Naive thymus-derived CD8-positive, alpha-beta T cell (primary cell): ENCODE measurements around the gene PNMT. TPM values are rescaled to one million over a fixed set of nuclear protein-coding genes. Genes with fewer than 3 reads are reported as not detected.

Experiments
- ATAC-seq, 2 donors: fragments of 150-1000 bp; cut with Tn5 transposase in 1 of 2; sonication (Bioruptor Pico), chemical (Tn5 transposase) in 1 of 2; 1 replicate in 1 of 2; 2 replicates in 1 of 2; pipeline ENCODE4 v1.10.0; 2021; ENCODE audit warnings: mild to moderate bottlenecking in 2 of 2, moderate library complexity in 2 of 2
- POLR2A ChIA-PET: fragments of 350-600 bp; sonication (Branson Sonifier 250); formaldehyde crosslinking; loops from one replicate; lab custom pipeline; 2021; ENCODE audit warnings: antibody characterized with exemption; lab: Charles Lee
- DNase-seq, 10 donors: peaks; one replicate each; pipeline versions ENCODE4 v3.0.0 to v3.0.0-alpha.2; 2020 to 2022
- H3K27ac Mint-ChIP-seq, 10 donors: one replicate each; pipeline ENCODE4 v1.8.0; 2020 to 2022; ENCODE audit warnings: mild to moderate bottlenecking in 10 of 10, mixed read lengths in 10 of 10, moderate library complexity in 4 of 10, inconsistent platforms in 1 of 10
- H3K27me3 Mint-ChIP-seq, 5 donors: one replicate each; pipeline ENCODE4 v1.8.0; 2021 to 2022; ENCODE audit warnings: mixed read lengths in 5 of 5
- H3K36me3 Mint-ChIP-seq, 3 donors: one replicate each; pipeline ENCODE4 v1.8.0; 2020 to 2022; ENCODE audit warnings: mixed read lengths in 3 of 3, mild to moderate bottlenecking in 2 of 3, inconsistent platforms in 1 of 3
- H3K4me1 Mint-ChIP-seq, 4 donors: one replicate each; pipeline ENCODE4 v1.8.0; 2021 to 2022; ENCODE audit warnings: mixed read lengths in 4 of 4
- H3K4me3 Mint-ChIP-seq, 10 donors: one replicate each; pipeline ENCODE4 v1.8.0; 2020 to 2022; ENCODE audit warnings: mild to moderate bottlenecking in 10 of 10, mixed read lengths in 10 of 10, moderate library complexity in 6 of 10, inconsistent platforms in 1 of 10
- H3K9me3 Mint-ChIP-seq, 9 donors: one replicate each; pipeline ENCODE4 v1.8.0; 2020 to 2022; ENCODE audit warnings: mixed read lengths in 9 of 9, mild to moderate bottlenecking in 3 of 9, inconsistent platforms in 1 of 9, moderate library complexity in 1 of 9
- polyA plus RNA-seq, 3 donors: library from polyadenylated mRNA; unstranded; fragments of 300-500 nt; fragmentation: Illumina TruSeq; gene quantifications; one replicate each; pipeline ENCODE4 v1.2.3, GENCODE V29; 2021
- total RNA-seq, 8 experiments: library from RNA in 2 of 8; stranded (reverse) in 2 of 8; gene quantifications; one replicate each; pipeline ENCODE4 v1.2.3 and lab custom pipeline; 2021 to 2026

The PNMT gene
- total and polyA plus RNA-seq, 5 experiments from 2014 or later = 0.43 to 1.2 (median 0.77) TPM; not detected in 1

GRCh38 chr17:39672522-39673334 is 4.5 kb downstream of the PNMT start:
- Mint-ChIP-seq H3K4me1 (peaks cover 13 to 48% (median 45%) of the 10 kb centered on the region in 4 donors), H3K27me3 (peaks cover 0 to 10% (median 4%) of the 10 kb centered on the region in 5 donors), H3K9me3 (no peaks in the 10 kb centered on the region), H3K27ac (peak overlapping the region in 4 of 10 donors; percentile 15 to 81 (median 73)), H3K36me3 (no peaks in the 10 kb centered on the region), H3K4me3 (no peak overlapping the region)
- DNase-seq = no peak
- ATAC-seq = no peak
- POLR2A ChIA-PET = interaction anchor here (0.7 to 1.3 kb wide), 6 partner anchors 10 to 54 kb away, joined by 3 to 6 read pairs (median 4); no protein-coding TSS in a partner anchor

GRCh38 chr17:39673335-39674081 is 5.3 kb downstream of the PNMT start:
- DNase-seq = no peak
- POLR2A ChIA-PET = interaction anchor here (0.5 kb wide), 1 partner anchor 222 kb away, joined by 4 read pairs; no protein-coding TSS in a partner anchor
- Mint-ChIP-seq H3K9me3 (no peaks in the 10 kb centered on the region), H3K27ac (peak overlapping the region in 3 of 10 donors; percentile 47 to 81 (median 53)), H3K4me1 (peaks cover 16 to 52% (median 50%) of the 10 kb centered on the region in 4 donors), H3K4me3 (no peak overlapping the region), H3K27me3 (peaks cover 0 to 9% (median 3%) of the 10 kb centered on the region in 5 donors), H3K36me3 (no peaks in the 10 kb centered on the region)
- no peak for ATAC-seq

DNA sequence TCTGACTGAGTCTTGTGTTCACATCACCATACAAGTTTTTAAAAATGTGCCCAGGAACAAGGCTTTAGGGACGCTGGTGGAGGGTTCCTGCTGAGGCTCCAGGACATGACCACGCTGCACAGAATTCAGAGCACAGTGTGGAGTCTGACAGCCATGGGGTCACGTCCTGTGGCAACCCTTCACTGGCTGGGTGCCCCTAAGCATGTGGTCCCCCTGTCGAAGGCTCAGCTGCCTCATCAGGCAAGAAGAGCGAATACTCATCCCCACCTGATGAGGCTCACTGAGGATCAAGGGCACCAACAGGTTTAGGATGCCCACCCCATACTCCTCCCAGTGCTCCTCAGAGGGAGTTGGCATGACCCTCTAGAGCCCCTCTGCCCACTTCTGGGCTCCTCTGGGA is 5.9 kb downstream of the PNMT start:
- no peak overlapping the region for H3K4me3 Mint-ChIP-seq
- peak overlapping the region in 1 of 10 donors; percentile 15 for H3K27ac Mint-ChIP-seq
- peaks cover 19 to 56% (median 52%) of the 10 kb centered on the region in 4 donors for H3K4me1 Mint-ChIP-seq
- H3K36me3 Mint-ChIP-seq = no peaks in the 10 kb centered on the region
- ATAC-seq = no peak
- H3K27me3 Mint-ChIP-seq = peaks cover 0 to 6% (median 1%) of the 10 kb centered on the region in 5 donors
- POLR2A ChIA-PET = interaction anchor here (0.5 kb wide), 1 partner anchor 221 kb away, joined by 4 read pairs; no protein-coding TSS in a partner anchor
- no peaks in the 10 kb centered on the region for H3K9me3 Mint-ChIP-seq
- DNase-seq = no peak

DNA sequence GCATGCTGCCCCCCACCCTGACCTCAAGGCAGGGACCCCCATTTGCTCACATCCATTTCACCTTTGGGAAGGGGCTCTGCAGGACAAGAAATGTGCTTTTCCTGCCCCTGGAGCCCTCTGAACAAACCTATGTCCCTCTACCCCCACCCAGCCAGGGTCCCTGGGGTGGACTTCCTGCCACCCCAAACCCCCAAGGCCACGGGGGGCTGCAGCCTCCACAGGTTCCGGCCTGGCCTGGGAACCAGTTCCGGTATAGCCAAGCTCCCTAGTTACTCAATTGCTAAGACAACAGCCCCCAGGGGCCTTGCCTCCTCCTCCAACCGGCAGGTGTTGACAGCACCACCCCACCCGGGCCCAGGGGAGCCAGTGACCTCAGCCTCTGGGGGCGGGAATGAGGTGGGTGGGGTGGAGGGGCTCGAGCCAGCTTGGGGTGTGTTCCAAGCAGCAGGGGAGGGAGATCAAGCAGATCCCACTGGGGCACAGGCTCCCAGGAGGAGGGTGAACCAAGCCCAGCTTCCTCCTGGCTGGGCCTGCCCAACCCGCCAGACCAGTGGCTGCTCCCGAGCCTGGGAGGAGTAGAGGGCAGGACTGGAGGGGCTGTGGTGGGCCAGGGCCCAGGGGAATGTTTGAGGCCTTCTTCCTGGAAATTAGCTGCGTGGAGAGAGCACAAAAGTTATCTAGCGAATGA is 6.6 kb downstream of the PNMT start:
- H3K27ac Mint-ChIP-seq = peak overlapping the region in 4 of 10 donors; percentile 66 to 99 (median 96)
- H3K4me1 Mint-ChIP-seq = peaks cover 26 to 63% (median 58%) of the 10 kb centered on the region in 4 donors
- POLR2A ChIA-PET = interaction anchor here (0.6 to 3.4 kb wide), 7 partner anchors 9 to 617 kb away, joined by 3 to 19 read pairs (median 8); partner anchors contain the start of genes PGAP3, PSMD3 and TCAP
- no peaks in the 10 kb centered on the region for H3K36me3 Mint-ChIP-seq
- ATAC-seq (no peak), DNase-seq (peak in 1 of 10 donors; percentile 62)
- peak overlapping the region in 2 of 10 donors; percentile 19 to 49 for H3K4me3 Mint-ChIP-seq
- H3K9me3 Mint-ChIP-seq = no peaks in the 10 kb centered on the region
- H3K27me3 Mint-ChIP-seq = peaks cover 0 to 4% (median 1%) of the 10 kb centered on the region in 5 donors

- H3K9me3 Mint-ChIP-seq = no peaks in the 10 kb centered on the region
- peaks cover 31 to 70% (median 64%) of the 10 kb centered on the region in 4 donors for H3K4me1 Mint-ChIP-seq
- H3K36me3 Mint-ChIP-seq = peaks cover 0 to 2% (median 0%) of the 10 kb centered on the region in 3 donors
- ATAC-seq (no peak), DNase-seq (peak in 1 of 10 donors; percentile 41)
- peaks cover 0 to 3% (median 1%) of the 10 kb centered on the region in 5 donors for H3K27me3 Mint-ChIP-seq
- POLR2A ChIA-PET = interaction anchor here (0.6 to 3.4 kb wide), 13 partner anchors 10 to 618 kb away, joined by 3 to 19 read pairs (median 4); partner anchors contain the start of genes MIEN1, PGAP3, PPP1R1B and PSMD3
- H3K4me3 Mint-ChIP-seq = peak overlapping the region in 7 of 10 donors; percentile 32 to 76 (median 51)
- H3K27ac Mint-ChIP-seq = peak overlapping the region; percentile 58 to 99 (median 94)
These were observed 7.3 kb downstream of the PNMT start for GRCh38 chr17:39675390-39676082.

DNA sequence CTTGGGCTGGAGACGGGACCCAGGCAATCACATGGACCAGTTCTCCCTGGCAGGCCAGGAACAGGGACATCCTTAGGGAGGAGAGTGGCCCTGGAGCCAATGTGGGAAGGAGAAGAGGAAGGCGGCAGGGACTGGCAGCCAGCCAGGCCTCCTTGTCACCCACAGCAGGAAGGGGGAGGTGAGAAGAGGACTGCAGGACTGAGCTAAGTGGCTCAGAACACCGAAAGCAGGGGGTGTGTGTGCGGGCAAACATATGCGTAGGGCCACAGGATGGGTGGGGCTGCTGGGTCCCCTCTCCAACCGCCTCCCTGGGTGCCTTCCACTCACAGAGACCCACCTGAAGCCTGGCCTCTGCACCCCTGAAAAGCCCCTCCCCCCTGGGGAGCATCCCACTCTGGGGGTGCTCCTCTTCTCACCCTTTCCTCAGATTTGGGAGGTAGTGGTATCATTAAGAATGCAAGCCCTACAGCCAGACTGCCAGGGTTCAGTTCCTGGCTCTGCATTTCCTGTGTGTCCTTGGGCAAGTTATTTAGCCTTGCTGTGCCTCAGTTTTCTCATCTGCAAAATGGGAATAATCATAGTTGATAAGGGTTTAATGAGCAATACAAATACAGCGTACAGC is 8.1 kb downstream of the PNMT start:
- POLR2A ChIA-PET = interaction anchor here (0.6 to 3.4 kb wide), 12 partner anchors 11 to 304 kb away, joined by 3 to 19 read pairs (median 4); partner anchors contain the start of genes MIEN1, PGAP3, PPP1R1B and PSMD3
- Mint-ChIP-seq H3K4me3 (peak overlapping the region in 9 of 10 donors; percentile 21 to 76 (median 63)), H3K4me1 (peaks cover 33 to 76% (median 71%) of the 10 kb centered on the region in 4 donors), H3K27ac (peak overlapping the region; percentile 66 to 99 (median 94)), H3K36me3 (peaks cover 0 to 2% (median 0%) of the 10 kb centered on the region in 3 donors), H3K9me3 (no peaks in the 10 kb centered on the region), H3K27me3 (peaks cover 0 to 2% (median 0%) of the 10 kb centered on the region in 5 donors)
- DNase-seq (peak in 9 of 10 donors; percentile 26 to 83 (median 62)), ATAC-seq (peak; percentile 70 to 82)

- Mint-ChIP-seq H3K9me3 (no peaks in the 10 kb centered on the region), H3K27me3 (no peaks in the 10 kb centered on the region), H3K36me3 (peaks cover 0 to 2% (median 0%) of the 10 kb centered on the region in 3 donors), H3K27ac (peak overlapping the region; percentile 27 to 99 (median 94)), H3K4me3 (peak overlapping the region in 8 of 10 donors; percentile 5 to 76 (median 30)), H3K4me1 (peaks cover 31 to 72% (median 67%) of the 10 kb centered on the region in 4 donors)
- POLR2A ChIA-PET = interaction anchor here (0.6 to 3.4 kb wide), 10 partner anchors 9 to 77 kb away, joined by 3 to 19 read pairs (median 4); partner anchors contain the start of genes MIEN1, PGAP3, PNMT and PPP1R1B
- DNase-seq (peak in 1 of 10 donors; percentile 30), ATAC-seq (no peak)
These were observed 8.8 kb downstream of the PNMT start for GRCh38 chr17:39677072-39677471.

DNA sequence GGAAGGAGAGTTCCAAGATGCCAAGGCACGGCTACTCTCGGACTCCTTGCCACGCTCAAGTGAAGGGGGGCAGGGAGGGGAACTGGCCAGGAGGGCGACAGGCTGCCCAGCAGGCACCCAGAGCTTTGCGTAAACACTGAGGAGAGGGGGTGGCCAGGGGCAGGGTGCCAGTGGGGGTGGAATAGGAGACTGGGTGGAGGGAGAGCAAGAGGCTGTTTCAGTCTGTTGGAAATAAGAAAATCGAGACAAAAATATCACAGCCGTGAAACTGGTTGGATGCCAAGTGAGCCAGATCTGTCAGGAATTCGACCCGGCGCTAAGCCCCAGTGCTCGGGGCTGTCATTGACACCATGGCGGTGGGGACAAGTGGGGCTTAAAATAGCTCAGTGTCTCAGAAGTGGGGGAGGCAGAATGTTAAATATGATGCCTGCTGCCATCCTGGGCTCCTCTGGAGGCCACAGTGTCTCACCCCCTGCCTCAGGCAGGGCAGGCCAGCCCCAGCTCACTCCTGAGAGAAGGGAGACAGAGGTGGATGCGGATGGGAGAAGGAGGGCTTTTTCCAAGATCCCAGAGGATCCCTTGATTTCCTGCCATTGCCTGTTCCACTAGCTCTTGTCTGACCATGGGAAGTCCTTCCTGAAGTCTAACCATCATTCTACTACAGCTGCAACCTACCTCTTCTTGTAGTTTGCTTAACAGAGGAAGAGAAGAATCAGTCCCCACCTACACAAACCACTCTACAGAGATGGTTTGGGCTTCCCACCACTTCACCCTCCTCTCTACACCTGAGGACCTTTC is 9.5 kb downstream of the PNMT start:
- DNase-seq (peak in 1 of 10 donors; percentile 41), ATAC-seq (no peak)
- POLR2A ChIA-PET = interaction anchor here (0.6 to 3.4 kb wide), 7 partner anchors 9 to 76 kb away, joined by 3 to 13 read pairs (median 3); partner anchors contain the start of genes MIEN1, PGAP3 and PNMT
- Mint-ChIP-seq H3K4me3 (peak overlapping the region in 7 of 10 donors; percentile 1 to 67 (median 42)), H3K36me3 (peaks cover 0 to 3% (median 2%) of the 10 kb centered on the region in 3 donors), H3K4me1 (peaks cover 31 to 67% (median 64%) of the 10 kb centered on the region in 4 donors), H3K9me3 (no peaks in the 10 kb centered on the region), H3K27me3 (no peaks in the 10 kb centered on the region), H3K27ac (peak overlapping the region; percentile 39 to 99 (median 96))

GRCh38 chr17:39678340-39679116 is 10.3 kb downstream of the PNMT start:
- Mint-ChIP-seq H3K36me3 (peaks cover 0 to 10% (median 8%) of the 10 kb centered on the region in 3 donors), H3K4me3 (peak overlapping the region in 8 of 10 donors; percentile 9 to 80 (median 66)), H3K9me3 (no peaks in the 10 kb centered on the region), H3K4me1 (peaks cover 35 to 70% (median 65%) of the 10 kb centered on the region in 4 donors), H3K27me3 (no peaks in the 10 kb centered on the region), H3K27ac (peak overlapping the region; percentile 93 to 99 (median 96))
- no peak for ATAC-seq
- peak in 1 of 10 donors; percentile 28 for DNase-seq
- POLR2A ChIA-PET = interaction anchor here (0.7 to 3.4 kb wide), 11 partner anchors 10 to 57 kb away, joined by 3 to 22 read pairs (median 4); partner anchors contain the start of genes MIEN1, PGAP3, PNMT and PPP1R1B
